Islet of Langerhans (tissue), 1 donor: ENCODE measurements around the gene FBLN1.
"Not testable (repeated sequence)": the region's sequence is repeated elsewhere in the genome, so short reads cannot be mapped to it uniquely, and the experiment has no call there.

ENCODE experiments used
- FAIRE-seq: peaks from one replicate; lab custom pipeline; 2011; peaks lifted over from hg19 to GRCh38; lab: Jason Lieb, UNC

Gene FBLN1

GRCh38 chr22:45585946-45586540 is 83.4 kb downstream of the FBLN1 start:
- no peak for FAIRE-seq

- no peak for FAIRE-seq
Observed at GRCh38 chr22:45586651-45587405, 84.1 kb downstream of the FBLN1 start.

- no peak for FAIRE-seq
Observed at GRCh38 chr22:45587638-45588505, 85.2 kb downstream of the FBLN1 start.

- no peak for FAIRE-seq
Observed at GRCh38 chr22:45589556-45589955, 86.9 kb downstream of the FBLN1 start.

GRCh38 chr22:45590262-45590661 is 87.6 kb downstream of the FBLN1 start:
- no peak for FAIRE-seq

- not testable (repeated sequence) for FAIRE-seq
Observed at GRCh38 chr22:45591633-45592213, 89.0 kb downstream of the FBLN1 start.

- FAIRE-seq, result no peak
Observed at GRCh38 chr22:45594123-45594941, 91.6 kb downstream of the FBLN1 start.

GRCh38 chr22:45597460-45598192 is 94.9 kb downstream of the FBLN1 start:
- FAIRE-seq, result no peak

- no peak for FAIRE-seq
Observed at GRCh38 chr22:45598596-45599217, 96.0 kb downstream of the FBLN1 start.

GRCh38 chr22:45599836-45600577 is 97.3 kb downstream of the FBLN1 start:
- FAIRE-seq, result no peak

- no peak for FAIRE-seq
Observed at GRCh38 chr22:45600790-45601730, 98.4 kb downstream of the FBLN1 start.

GRCh38 chr22:45602004-45602733 is 99.5 kb downstream of the FBLN1 start:
- no peak for FAIRE-seq

GRCh38 chr22:45602824-45603595 is 100.3 kb downstream of the FBLN1 start:
- no peak for FAIRE-seq

GRCh38 chr22:45603619-45604018 is 100.9 kb downstream of the FBLN1 start:
- no peak for FAIRE-seq

GRCh38 chr22:45608045-45608444 is 105.4 kb downstream of the FBLN1 start:
- FAIRE-seq, result not testable (repeated sequence)

GRCh38 chr22:45608763-45609180 is 106.1 kb downstream of the FBLN1 start:
- no peak for FAIRE-seq

GRCh38 chr22:45612451-45612901 is 109.8 kb downstream of the FBLN1 start:
- FAIRE-seq, result no peak
